Retinal pigment epithelial cell (primary cell): ENCODE measurements around the gene LRRC3C.
A peak's percentile ranks its signal among the peaks of the same experiment; 100 is the strongest.

ENCODE experiments used
- DNase-seq: peaks from one replicate; pipeline ENCODE4 v3.0.0-alpha.2; 2010; ENCODE audit warnings: low read depth
- H3K4me3 ChIP-seq: 2 replicates; pipeline ENCODE4 v1.5.1; 2011; ENCODE audit warnings: mild to moderate bottlenecking, low read length, control low read depth, moderate library complexity
- TF ChIP-seq, protein P1 (sequence below): conservative IDR thresholded peaks from 2 replicates; pipeline ENCODE4 v1.5.1; 2011; ENCODE audit warnings: low read depth, low read length, control low read depth, inconsistent platforms

The LRRC3C gene

GRCh38 chr17:39903158-39903884 is 24.2 kb upstream of the LRRC3C start:
- DNase-seq: no peak
- TF ChIP-seq, protein P1, sequence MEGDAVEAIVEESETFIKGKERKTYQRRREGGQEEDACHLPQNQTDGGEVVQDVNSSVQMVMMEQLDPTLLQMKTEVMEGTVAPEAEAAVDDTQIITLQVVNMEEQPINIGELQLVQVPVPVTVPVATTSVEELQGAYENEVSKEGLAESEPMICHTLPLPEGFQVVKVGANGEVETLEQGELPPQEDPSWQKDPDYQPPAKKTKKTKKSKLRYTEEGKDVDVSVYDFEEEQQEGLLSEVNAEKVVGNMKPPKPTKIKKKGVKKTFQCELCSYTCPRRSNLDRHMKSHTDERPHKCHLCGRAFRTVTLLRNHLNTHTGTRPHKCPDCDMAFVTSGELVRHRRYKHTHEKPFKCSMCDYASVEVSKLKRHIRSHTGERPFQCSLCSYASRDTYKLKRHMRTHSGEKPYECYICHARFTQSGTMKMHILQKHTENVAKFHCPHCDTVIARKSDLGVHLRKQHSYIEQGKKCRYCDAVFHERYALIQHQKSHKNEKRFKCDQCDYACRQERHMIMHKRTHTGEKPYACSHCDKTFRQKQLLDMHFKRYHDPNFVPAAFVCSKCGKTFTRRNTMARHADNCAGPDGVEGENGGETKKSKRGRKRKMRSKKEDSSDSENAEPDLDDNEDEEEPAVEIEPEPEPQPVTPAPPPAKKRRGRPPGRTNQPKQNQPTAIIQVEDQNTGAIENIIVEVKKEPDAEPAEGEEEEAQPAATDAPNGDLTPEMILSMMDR: no peak
- H3K4me3 ChIP-seq: no peak overlapping the region

GRCh38 chr17:39904990-39905288 is 22.6 kb upstream of the LRRC3C start:
- TF ChIP-seq, protein P1: no peak
- no peak overlapping the region for H3K4me3 ChIP-seq
- DNase-seq: no peak

- DNase-seq: no peak
- TF ChIP-seq, protein P1: no peak
- H3K4me3 ChIP-seq: no peak overlapping the region
These were observed 18.7 kb upstream of the LRRC3C start for GRCh38 chr17:39908789-39909352.

- TF ChIP-seq, protein P1: no peak
- no peak for DNase-seq
- no peak overlapping the region for H3K4me3 ChIP-seq
These were observed 13.5 kb upstream of the LRRC3C start for GRCh38 chr17:39913989-39914388.

GRCh38 chr17:39915559-39915958 is 12.0 kb upstream of the LRRC3C start:
- H3K4me3 ChIP-seq: no peak overlapping the region
- no peak for DNase-seq

DNA sequence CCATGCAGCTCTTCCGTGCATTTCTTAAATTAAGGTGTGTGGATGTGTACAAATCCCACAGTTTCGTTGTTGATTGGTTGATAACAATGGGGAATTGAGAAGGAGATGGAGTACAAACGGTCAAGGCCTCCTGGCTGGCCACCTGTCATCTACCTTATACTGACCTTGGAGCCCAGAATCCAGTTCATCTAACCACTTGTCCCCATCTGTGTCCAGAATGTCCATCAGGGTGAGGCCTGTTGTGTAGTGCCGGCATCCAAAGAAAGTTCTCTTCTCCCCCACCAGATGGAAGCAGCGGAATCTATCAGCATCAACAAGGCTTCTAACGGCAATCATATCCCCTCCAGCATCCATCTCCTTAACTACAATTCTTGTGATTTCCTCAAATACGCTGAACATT is 10.6 kb upstream of the LRRC3C start:
- TF ChIP-seq, protein P1: peak; percentile 33

More at GRCh38 chr17:39915559-39915958, 12.0 kb upstream of the LRRC3C start:
- TF ChIP-seq, protein P1: no peak

GRCh38 chr17:39919087-39919683 is 8.3 kb upstream of the LRRC3C start:
- TF ChIP-seq, protein P1: no peak
- H3K4me3 ChIP-seq: no peak overlapping the region
- no peak for DNase-seq

More for the DNA sequence above, 10.6 kb upstream of the LRRC3C start:
- no peak for DNase-seq
- no peak overlapping the region for H3K4me3 ChIP-seq
